CD14-positive monocyte (primary cell): Measurements from ENCODE around the gene CAP2. TPM values are rescaled to one million over a fixed set of nuclear protein-coding genes. Genes with fewer than 3 reads are reported as not detected.

ENCODE experiments used
- DNase-seq, 3 donors: peaks; one replicate each; pipeline ENCODE4 v3.0.0-alpha.2; 2011 to 2022
- H2AFZ ChIP-seq: 2 replicates; pipeline ENCODE4 v1.6.0; 2012; ENCODE audit warnings: mild to moderate bottlenecking, low read depth, low read length, inconsistent platforms; ENCODE audit not compliant: insufficient read depth, poor library complexity, severe bottlenecking
- H3K27ac ChIP-seq, 2 donors: 1 replicate in 1 of 2; 2 replicates in 1 of 2; pipeline ENCODE4 v1.5.1; 2012 to 2013; ENCODE audit warnings: low read length in 2 of 2, control low read depth in 1 of 2, inconsistent platforms in 1 of 2, low read depth in 1 of 2, mild to moderate bottlenecking in 1 of 2
- H3K27me3 ChIP-seq, 2 donors: one replicate each; pipeline versions ENCODE4 v1.6.0 to v1.6.1; 2011 to 2013; ENCODE audit warnings: low read length in 2 of 2; ENCODE audit not compliant: control insufficient read depth in 2 of 2, insufficient read depth in 2 of 2
- H3K36me3 ChIP-seq, 2 donors: replicated peaks in 1 of 2; 1 replicate in 1 of 2; 2 replicates in 1 of 2; pipeline versions ENCODE4 v1.5.1 to v1.6.1; 2012 to 2013; ENCODE audit warnings: low read length in 2 of 2, control low read depth in 1 of 2, inconsistent platforms in 1 of 2, mild to moderate bottlenecking in 1 of 2; ENCODE audit not compliant: insufficient read depth in 2 of 2, control insufficient read depth in 1 of 2
- H3K4me1 ChIP-seq, 2 donors: 1 replicate in 1 of 2; 2 replicates in 1 of 2; pipeline versions ENCODE4 v1.5.1 to v1.6.1; 2012 to 2013; ENCODE audit warnings: low read length in 2 of 2, control low read depth in 1 of 2, inconsistent platforms in 1 of 2, mild to moderate bottlenecking in 1 of 2, moderate library complexity in 1 of 2; ENCODE audit not compliant: insufficient read depth in 2 of 2, control insufficient read depth in 1 of 2
- H3K4me2 ChIP-seq: replicated peaks from 2 replicates; pipeline ENCODE3; 2012; ENCODE audit warnings: low read length, moderate library complexity, mild to moderate bottlenecking; ENCODE audit not compliant: poor library complexity, severe bottlenecking; ENCODE audit errors: extremely low read depth
- H3K4me3 ChIP-seq, 3 experiments: fragments of 200-600 bp in 1 of 3; sonication (generic) in 1 of 3; replicated peaks in 1 of 3; 1 replicate in 2 of 3; 2 replicates in 1 of 3; pipeline ENCODE4 v1.5.1; 2011 to 2013; ENCODE audit warnings: low read length in 3 of 3, mild to moderate bottlenecking in 3 of 3, control low read depth in 2 of 3, low read depth in 2 of 3, inconsistent platforms in 1 of 3, moderate library complexity in 1 of 3
- H3K79me2 ChIP-seq: 2 replicates; pipeline ENCODE4 v1.6.0; 2012; ENCODE audit warnings: mild to moderate bottlenecking, control low read depth, inconsistent platforms, low read length, moderate library complexity; ENCODE audit not compliant: insufficient read depth
- H3K9ac ChIP-seq: 2 replicates; pipeline ENCODE4 v1.6.0; 2017; ENCODE audit warnings: low read length, mild to moderate bottlenecking; ENCODE audit not compliant: insufficient read depth, poor library complexity, severe bottlenecking
- H3K9me3 ChIP-seq, 2 donors: replicated peaks in 1 of 2; 1 replicate in 1 of 2; 2 replicates in 1 of 2; pipeline versions ENCODE4 v1.5.1 to v1.6.1; 2012 to 2013; ENCODE audit warnings: low read length in 2 of 2, control low read depth in 1 of 2; ENCODE audit not compliant: control insufficient read depth in 1 of 2, insufficient read depth in 1 of 2
- H4K20me1 ChIP-seq: 2 replicates; pipeline ENCODE4 v1.6.0; 2012; ENCODE audit warnings: mild to moderate bottlenecking, low read length, control low read depth, moderate library complexity; ENCODE audit not compliant: insufficient read depth
- H3K27ac Mint-ChIP-seq, 7 donors: one replicate each; pipeline ENCODE4 v1.8.0; 2020; ENCODE audit warnings: mild to moderate bottlenecking in 7 of 7, mixed read lengths in 7 of 7, moderate library complexity in 6 of 7, inconsistent platforms in 2 of 7
- H3K27me3 Mint-ChIP-seq, 3 donors: one replicate each; pipeline ENCODE4 v1.8.0; 2021 to 2022; ENCODE audit warnings: low read depth in 3 of 3, mild to moderate bottlenecking in 3 of 3, mixed read lengths in 3 of 3, moderate library complexity in 3 of 3, inconsistent platforms in 1 of 3
- H3K36me3 Mint-ChIP-seq, 2 donors: one replicate each; pipeline ENCODE4 v1.8.0; 2020; ENCODE audit warnings: mixed read lengths in 2 of 2, inconsistent platforms in 1 of 2, mild to moderate bottlenecking in 1 of 2
- H3K4me1 Mint-ChIP-seq: one replicate; pipeline ENCODE4 v1.8.0; 2020; ENCODE audit warnings: mild to moderate bottlenecking, mixed read lengths
- H3K4me3 Mint-ChIP-seq, 2 donors: one replicate each; pipeline ENCODE4 v1.8.0; 2020; ENCODE audit warnings: mild to moderate bottlenecking in 2 of 2, mixed read lengths in 2 of 2, moderate library complexity in 1 of 2
- H3K9me3 Mint-ChIP-seq, 7 donors: one replicate each; pipeline ENCODE4 v1.8.0; 2020 to 2022; ENCODE audit warnings: mixed read lengths in 7 of 7, mild to moderate bottlenecking in 6 of 7, moderate library complexity in 6 of 7, inconsistent platforms in 2 of 7
- CTCF ChIP-seq: fragments of 200-600 bp; IDR thresholded peaks from one replicate; pipeline ENCODE4 v1.8.0; 2022; ENCODE audit warnings: antibody characterized with exemption, mild to moderate bottlenecking
- WGBS: methylation state at CpG from one replicate; pipeline ENCODE4 v1.1.5; 2013; ENCODE audit warnings: missing lambda C conversion rate; ENCODE audit not compliant: insufficient coverage; 5-methylcytosine and 5-hydroxymethylcytosine counted together
- intact Hi-C, 2 donors: fragments of 100-400 bp; cut with micrococcal nuclease; formaldehyde crosslinking; loops; one replicate each; pipeline versions ENCODE4 v1.15.0 to v1.15.1; 2023
- polyA plus RNA-seq, 3 donors: library from polyadenylated mRNA; depleted of rRNA in 1 of 3; unstranded in 2 of 3; stranded (reverse) in 1 of 3; fragments of 300-500 nt in 2 of 3; fragments of >200 nt in 1 of 3; fragmentation: Illumina TruSeq in 2 of 3; gene quantifications; 1 replicate in 2 of 3; 2 replicates in 1 of 3; pipeline ENCODE4 v1.2.3, GENCODE V29; 2012 to 2021

Gene CAP2
- polyA plus RNA-seq, 3 donors = not detected

GRCh38 chr6:17456711-17457110 is 63.3 kb downstream of the CAP2 start:
- Histone ChIP-seq H2AFZ (no peak overlapping the region), H3K9ac (no peak overlapping the region), H3K27me3 (no peaks in the 10 kb centered on the region), H3K4me3 (no peak overlapping the region), H3K4me2 (no peak overlapping the region), H3K36me3 (no peaks in the 10 kb centered on the region), H4K20me1 (no peaks in the 10 kb centered on the region), H3K27ac (no peak overlapping the region), H3K79me2 (no peaks in the 10 kb centered on the region), H3K4me1 (no peaks in the 10 kb centered on the region), H3K9me3 (no peaks in the 10 kb centered on the region)
- no peak for DNase-seq
- Mint-ChIP-seq H3K27ac (no peak overlapping the region), H3K9me3 (peaks cover 0 to 6% (median 0%) of the 10 kb centered on the region in 7 donors), H3K4me3 (no peak overlapping the region), H3K36me3 (no peaks in the 10 kb centered on the region), H3K27me3 (peaks cover 1 to 5% (median 2%) of the 10 kb centered on the region in 3 donors), H3K4me1 (no peaks in the 10 kb centered on the region)
- TF ChIP-seq CTCF = no peak
- 83% methylated on average over 3 of the region's 3 CpGs for WGBS
- intact Hi-C loops = no loop called here

- no peaks in the 10 kb centered on the region for H3K27me3 ChIP-seq
- H4K20me1 ChIP-seq = no peaks in the 10 kb centered on the region
- H3K27ac Mint-ChIP-seq = no peak overlapping the region
- peaks cover 0 to 6% (median 0%) of the 10 kb centered on the region in 7 donors for H3K9me3 Mint-ChIP-seq
- TF ChIP-seq CTCF = no peak
- H3K27ac ChIP-seq = no peak overlapping the region
- no peak overlapping the region for H2AFZ ChIP-seq
- no peaks in the 10 kb centered on the region for H3K4me1 ChIP-seq
- H3K4me3 Mint-ChIP-seq = no peak overlapping the region
- intact Hi-C loops = no loop called here
- H3K27me3 Mint-ChIP-seq = peaks cover 1 to 5% (median 2%) of the 10 kb centered on the region in 3 donors
- WGBS = 83% methylated on average over 1 of the region's 4 CpGs
- H3K79me2 ChIP-seq = no peaks in the 10 kb centered on the region
- H3K4me3 ChIP-seq = no peak overlapping the region
- DNase-seq = no peak
- no peaks in the 10 kb centered on the region for H3K36me3 ChIP-seq
- H3K4me1 Mint-ChIP-seq = no peaks in the 10 kb centered on the region
- H3K9ac ChIP-seq = no peak overlapping the region
- H3K4me2 ChIP-seq = no peak overlapping the region
- H3K36me3 Mint-ChIP-seq = no peaks in the 10 kb centered on the region
- no peaks in the 10 kb centered on the region for H3K9me3 ChIP-seq
These were observed 64.0 kb downstream of the CAP2 start for GRCh38 chr6:17457405-17457804.
